GM19043 (cell line): Measurements from ENCODE around the gene OPRM1.
"Not testable (repeated sequence)": the region's sequence is repeated elsewhere in the genome, so short reads cannot be mapped to it uniquely, and the experiment has no call there.

Experiments
- ATAC-seq: cut with Tn5 transposase; IDR thresholded peaks from one replicate; pipeline ENCODE4 v1.9.1; 2021; ENCODE audit warnings: low read depth; ENCODE audit not compliant: unreplicated experiment

Gene OPRM1

GRCh38 chr6:154201688-154202087 lies 162.6 kb downstream of the OPRM1 start:
- not testable (repeated sequence) for ATAC-seq

- ATAC-seq: no peak
These were observed 163.3 kb downstream of the OPRM1 start for GRCh38 chr6:154202339-154202738.

- no peak for ATAC-seq
These were observed 163.9 kb downstream of the OPRM1 start for GRCh38 chr6:154202958-154203357.

GRCh38 chr6:154206141-154206540 lies 167.1 kb downstream of the OPRM1 start:
- no peak for ATAC-seq

GRCh38 chr6:154206996-154207395 lies 168.0 kb downstream of the OPRM1 start:
- ATAC-seq: no peak

GRCh38 chr6:154209555-154209954 lies 170.5 kb downstream of the OPRM1 start:
- ATAC-seq: no peak

GRCh38 chr6:154210678-154211077 lies 171.6 kb downstream of the OPRM1 start:
- no peak for ATAC-seq

GRCh38 chr6:154213782-154214181 lies 174.7 kb downstream of the OPRM1 start:
- no peak for ATAC-seq

GRCh38 chr6:154218301-154218700 lies 179.3 kb downstream of the OPRM1 start:
- no peak for ATAC-seq

GRCh38 chr6:154218787-154219186 lies 179.7 kb downstream of the OPRM1 start:
- ATAC-seq: no peak

- no peak for ATAC-seq
These were observed 180.2 kb downstream of the OPRM1 start for GRCh38 chr6:154219250-154219649.

GRCh38 chr6:154222716-154223115 lies 183.7 kb downstream of the OPRM1 start:
- ATAC-seq: no peak

- no peak for ATAC-seq
These were observed 184.3 kb downstream of the OPRM1 start for GRCh38 chr6:154223296-154223695.

GRCh38 chr6:154226461-154226860 lies 187.4 kb downstream of the OPRM1 start:
- no peak for ATAC-seq

GRCh38 chr6:154227862-154228520 lies 189.0 kb downstream of the OPRM1 start:
- no peak for ATAC-seq

- no peak for ATAC-seq
These were observed 189.5 kb downstream of the OPRM1 start for GRCh38 chr6:154228521-154228905.

- peak; percentile 49 for ATAC-seq
These were observed 190.7 kb downstream of the OPRM1 start for GRCh38 chr6:154229786-154230185.

GRCh38 chr6:154230393-154230792 lies 191.4 kb downstream of the OPRM1 start:
- no peak for ATAC-seq

- no peak for ATAC-seq
These were observed 192.0 kb downstream of the OPRM1 start for GRCh38 chr6:154230910-154231595.

GRCh38 chr6:154232013-154232910 lies 193.2 kb downstream of the OPRM1 start:
- ATAC-seq: no peak

- ATAC-seq: no peak
These were observed 194.3 kb downstream of the OPRM1 start for GRCh38 chr6:154233383-154233782.
